ENCODE measurements around the gene SVIL.

DNA sequence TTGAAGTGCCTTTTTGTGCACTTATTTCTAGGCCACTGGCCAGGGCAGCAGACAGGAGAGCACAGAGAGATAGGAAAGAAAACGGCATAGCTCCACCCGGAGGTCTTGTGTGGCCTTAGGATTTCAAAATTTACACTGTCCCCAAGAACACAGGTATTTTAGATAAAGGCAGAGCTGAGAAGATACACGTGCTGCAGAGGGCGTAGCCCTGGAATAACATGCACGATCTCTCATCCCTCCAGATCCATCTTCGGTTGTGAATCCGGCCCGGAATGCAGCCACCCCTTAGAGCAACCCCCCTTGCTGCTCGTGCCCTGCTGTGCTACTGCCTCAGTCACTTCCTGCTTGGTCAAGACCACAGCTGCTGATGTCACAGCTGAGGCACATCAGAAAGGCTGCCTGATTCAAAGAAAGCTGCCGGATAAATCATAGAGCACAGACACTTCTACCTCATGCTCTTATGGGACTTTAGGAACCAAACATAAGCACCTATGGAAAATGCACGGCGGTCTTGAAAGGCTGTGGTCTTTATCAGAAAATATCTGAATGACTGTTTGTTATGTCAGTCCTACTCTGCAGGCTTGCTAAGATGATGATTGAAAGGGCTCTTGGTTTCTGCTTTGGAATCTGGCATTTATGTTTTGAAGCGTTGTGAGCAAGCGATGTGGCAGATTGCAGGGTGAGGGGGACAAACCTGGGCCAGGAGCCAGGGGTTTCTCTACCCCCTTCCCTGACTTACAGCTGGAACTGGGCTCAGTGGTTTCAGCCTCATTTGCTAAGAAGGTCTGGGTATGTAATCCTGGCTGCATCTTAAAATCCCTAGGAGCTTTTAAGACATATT lies 152.0 kb downstream of the SVIL start:
- TF ChIP-seq TAF1 (IDR thresholded peaks at IDR 0.05; ENCODE audit: low read depth) (no peak), EP300 (conservative IDR thresholded peaks at IDR 0.05; ENCODE audit: poor library complexity, severe bottlenecking) (no peak), REST (IDR thresholded peaks at IDR 0.05; ENCODE audit: borderline replicate concordance) (no peak)
